Kidney (tissue), 14 donors: Measurements from ENCODE around the gene DIPK1A. TPM values are rescaled to one million over a fixed set of nuclear protein-coding genes. Genes with fewer than 3 reads are reported as not detected.
A peak's percentile ranks its signal among the peaks of the same experiment; 100 is the strongest.

Experiments
- DNase-seq, 5 donors: peaks; one replicate each; pipeline ENCODE4 v3.0.0-alpha.2; 2013 to 2020
- FAIRE-seq: peaks from 2 replicates; lab custom pipeline; 2012; peaks lifted over from hg19 to GRCh38; lab: Jason Lieb, UNC
- H3K27ac ChIP-seq, 2 donors: one replicate each; pipeline ENCODE4 v1.7.0; 2013; ENCODE audit warnings: low read depth in 2 of 2, low read length in 2 of 2, inconsistent platforms in 1 of 2
- H3K27me3 ChIP-seq: one replicate; pipeline ENCODE4 v1.7.1; 2013; ENCODE audit warnings: low read length, inconsistent platforms; ENCODE audit not compliant: control insufficient read depth, insufficient read depth
- H3K36me3 ChIP-seq, 3 donors: one replicate each; pipeline versions ENCODE4 v1.7.0 to v1.7.1; 2013; ENCODE audit warnings: low read length in 3 of 3, control low read depth in 1 of 3, inconsistent platforms in 1 of 3; ENCODE audit not compliant: insufficient read depth in 3 of 3, control insufficient read depth in 2 of 3
- H3K4me1 ChIP-seq, 3 donors: one replicate each; pipeline versions ENCODE4 v1.7.0 to v1.7.1; 2013; ENCODE audit warnings: low read length in 3 of 3, inconsistent platforms in 1 of 3, low read depth in 1 of 3; ENCODE audit not compliant: control insufficient read depth in 2 of 3, insufficient read depth in 2 of 3
- H3K4me3 ChIP-seq, 3 donors: one replicate each; pipeline versions ENCODE4 v1.7.0 to v1.8.1; 2013; ENCODE audit warnings: low read length in 3 of 3, control low read depth in 1 of 3, inconsistent platforms in 1 of 3
- H3K9ac ChIP-seq, 3 donors: one replicate each; pipeline versions ENCODE4 v1.7.0 to v1.7.1; 2013; ENCODE audit warnings: low read length in 3 of 3, control low read depth in 1 of 3, inconsistent platforms in 1 of 3
- H3K9me3 ChIP-seq, 3 donors: one replicate each; pipeline versions ENCODE4 v1.7.0 to v1.7.1; 2013; ENCODE audit warnings: low read length in 3 of 3, control low read depth in 1 of 3, inconsistent platforms in 1 of 3; ENCODE audit not compliant: control insufficient read depth in 2 of 3, insufficient read depth in 1 of 3
- intact Hi-C: fragments of 100-400 bp; cut with DNase I; formaldehyde crosslinking; loops from one replicate; pipeline ENCODE4 v1.11.1; 2022
- polyA plus RNA-seq: library from polyadenylated mRNA; stranded (reverse); fragments of 350-450 nt; fragmentation: Illumina TruSeq; extraction: RNeasy Lipid Tissue Mini Kit (QIAGEN cat#74804); gene quantifications from one replicate; pipeline ENCODE4 v1.2.3, GENCODE V29; 2014; ENCODE audit warnings: low read depth, low replicate concordance; ENCODE audit not compliant: insufficient read depth
- total RNA-seq: library from RNA; stranded (reverse); fragmentation: NEBNext Ultra II Directional; extraction: Animal tissue kit (Norgen Biotek cat#: 25700); gene quantifications from one replicate; pipeline ENCODE4 v1.2.1, GENCODE V29; 2021
- TF ChIP-seq, protein P1 (sequence below): IDR thresholded peaks from 3 replicates; pipeline ENCODE4 v1.5.1; 2012; ENCODE audit warnings: mild to moderate bottlenecking, moderate library complexity, borderline replicate concordance; ENCODE audit not compliant: insufficient read depth; ENCODE audit errors: extremely low read depth
- donor health status: control.
- donor health status: control.
- donor health status: control.
- donor health status: control.
- donor health status: control.
- donor health status: DM: yes; HTN: yes; CAD: no.
- donor health status: Normal renal cell carcinoma (clear cell type).

DIPK1A gene
- total and polyA plus RNA-seq, 2 donors from 2014 or later = 4.0 to 6.1 TPM

DNA sequence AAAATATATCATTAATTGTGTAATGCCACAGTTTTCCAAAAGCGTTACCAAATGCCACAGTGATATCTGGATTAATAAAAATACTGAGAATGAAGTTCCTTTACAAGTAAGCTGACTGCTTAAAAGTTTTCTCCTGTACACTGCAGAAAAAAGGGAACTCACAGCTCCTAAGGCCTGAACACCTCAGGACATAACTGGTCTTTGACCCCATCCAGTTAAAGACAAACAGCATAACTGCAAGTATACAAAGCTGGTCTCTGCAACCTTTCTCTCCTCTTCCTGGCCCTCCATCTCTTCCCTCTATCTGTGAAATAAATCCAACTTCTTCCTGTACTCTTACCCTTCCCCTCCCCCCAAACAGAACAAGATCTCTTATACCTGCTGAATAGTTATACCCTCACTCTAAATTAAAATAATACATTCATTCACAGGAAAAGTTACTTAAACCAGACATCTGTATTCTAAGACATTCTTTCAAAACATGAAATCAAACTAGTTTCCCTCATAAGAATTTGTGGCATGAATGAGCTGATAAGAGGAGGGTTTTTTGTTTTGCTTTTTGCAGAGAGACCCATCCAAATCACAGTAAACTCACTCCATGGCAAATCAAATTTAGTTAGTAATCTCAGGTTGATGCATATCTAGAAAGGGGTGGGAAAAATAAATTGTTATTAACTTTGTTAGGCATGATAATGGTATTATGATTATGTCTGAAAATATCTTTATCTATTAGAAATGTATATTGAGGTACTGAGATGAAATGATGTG is 2.9 kb downstream of the DIPK1A start:
- no peaks in the 10 kb centered on the region for H3K27me3 ChIP-seq
- TF ChIP-seq, protein P1, sequence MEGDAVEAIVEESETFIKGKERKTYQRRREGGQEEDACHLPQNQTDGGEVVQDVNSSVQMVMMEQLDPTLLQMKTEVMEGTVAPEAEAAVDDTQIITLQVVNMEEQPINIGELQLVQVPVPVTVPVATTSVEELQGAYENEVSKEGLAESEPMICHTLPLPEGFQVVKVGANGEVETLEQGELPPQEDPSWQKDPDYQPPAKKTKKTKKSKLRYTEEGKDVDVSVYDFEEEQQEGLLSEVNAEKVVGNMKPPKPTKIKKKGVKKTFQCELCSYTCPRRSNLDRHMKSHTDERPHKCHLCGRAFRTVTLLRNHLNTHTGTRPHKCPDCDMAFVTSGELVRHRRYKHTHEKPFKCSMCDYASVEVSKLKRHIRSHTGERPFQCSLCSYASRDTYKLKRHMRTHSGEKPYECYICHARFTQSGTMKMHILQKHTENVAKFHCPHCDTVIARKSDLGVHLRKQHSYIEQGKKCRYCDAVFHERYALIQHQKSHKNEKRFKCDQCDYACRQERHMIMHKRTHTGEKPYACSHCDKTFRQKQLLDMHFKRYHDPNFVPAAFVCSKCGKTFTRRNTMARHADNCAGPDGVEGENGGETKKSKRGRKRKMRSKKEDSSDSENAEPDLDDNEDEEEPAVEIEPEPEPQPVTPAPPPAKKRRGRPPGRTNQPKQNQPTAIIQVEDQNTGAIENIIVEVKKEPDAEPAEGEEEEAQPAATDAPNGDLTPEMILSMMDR = no peak
- no peaks in the 10 kb centered on the region for H3K36me3 ChIP-seq
- H3K9me3 ChIP-seq = no peaks in the 10 kb centered on the region
- no peak for FAIRE-seq
- peaks cover 0 to 10% (median 10%) of the 10 kb centered on the region in 3 donors for H3K4me1 ChIP-seq
- H3K4me3 ChIP-seq = no peak overlapping the region
- no peak overlapping the region for H3K9ac ChIP-seq
- peak in 1 of 5 donors; percentile 9 for DNase-seq
- no peak overlapping the region for H3K27ac ChIP-seq
- intact Hi-C loops = no loop called here

DNA sequence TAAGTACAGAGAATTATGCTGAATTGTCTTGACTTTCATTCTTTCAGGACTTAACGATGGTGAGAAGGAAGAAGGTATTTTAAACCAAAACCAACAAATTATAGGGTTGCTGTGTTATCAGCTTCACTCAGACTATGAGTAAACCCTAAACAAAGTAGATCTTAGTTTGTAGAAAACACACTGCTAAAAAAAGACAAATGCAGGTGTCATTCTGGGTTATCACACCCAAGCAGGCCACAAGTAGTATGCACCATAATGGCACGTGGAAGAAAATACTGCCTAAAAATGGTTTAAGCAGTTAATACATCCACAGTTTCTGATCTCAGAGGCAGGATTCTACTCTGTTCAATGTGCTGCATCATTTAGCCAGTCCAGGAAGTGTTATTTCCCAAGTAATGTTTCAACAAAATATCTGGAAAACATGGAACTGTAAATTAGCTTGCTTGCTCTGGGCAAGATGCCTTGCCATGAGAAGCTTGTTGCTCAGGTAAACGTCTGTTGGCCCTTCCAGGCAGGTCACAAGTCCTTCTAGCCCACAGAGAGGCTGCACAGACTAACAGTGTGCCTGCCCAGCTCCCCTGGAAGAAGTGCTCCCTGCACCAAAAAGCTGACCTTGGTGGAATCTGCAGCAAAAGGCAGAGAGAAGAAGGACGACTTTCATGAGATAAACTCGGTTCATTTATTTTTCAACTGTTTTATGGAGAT is 4.1 kb downstream of the DIPK1A start:
- no peak overlapping the region for H3K27ac ChIP-seq
- no peak for FAIRE-seq

DNA sequence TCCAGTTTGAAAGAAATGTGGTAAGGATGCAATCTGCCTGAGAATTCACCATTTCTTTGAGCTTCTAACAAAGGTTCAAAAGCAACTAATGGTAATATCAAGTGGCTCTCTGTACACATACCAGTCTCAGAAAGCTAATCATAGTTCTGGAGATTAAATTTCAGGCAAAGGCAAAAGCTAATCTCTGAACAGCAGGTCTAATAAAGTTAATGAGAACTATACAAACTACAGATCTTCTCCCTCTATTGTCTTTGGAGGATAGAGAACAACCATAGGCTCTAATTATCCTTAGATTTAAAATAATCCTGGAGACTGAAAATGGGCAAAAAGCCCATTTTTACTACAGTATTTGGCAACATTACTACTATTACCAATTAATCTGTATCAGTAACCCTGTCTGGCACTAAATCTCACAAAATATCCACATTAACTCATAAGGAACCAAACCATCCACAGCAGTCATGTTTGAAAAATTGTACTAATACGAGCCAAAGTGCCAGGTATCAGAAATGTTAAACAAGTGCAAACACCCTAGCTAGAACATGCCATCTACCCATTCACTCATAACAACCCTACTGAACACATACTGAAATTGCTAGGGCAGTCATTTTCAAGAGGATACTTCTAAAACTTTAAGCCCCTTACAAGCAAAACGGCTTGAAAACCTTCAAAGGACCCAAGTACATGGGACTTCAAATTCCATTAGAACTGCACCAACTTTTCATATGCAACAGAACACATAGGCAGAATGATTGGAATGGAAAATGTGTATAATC is 4.8 kb downstream of the DIPK1A start:
- TF ChIP-seq, protein P1 = no peak
- DNase-seq (no peak), FAIRE-seq (no peak)
- Histone ChIP-seq H3K27me3 (no peaks in the 10 kb centered on the region), H3K9me3 (no peaks in the 10 kb centered on the region), H3K36me3 (no peaks in the 10 kb centered on the region), H3K4me3 (no peak overlapping the region), H3K27ac (no peak overlapping the region), H3K9ac (no peak overlapping the region), H3K4me1 (peaks cover 0 to 10% (median 10%) of the 10 kb centered on the region in 3 donors)
- intact Hi-C loops = no loop called here

More for the DNA sequence above, 4.1 kb downstream of the DIPK1A start:
- Histone ChIP-seq H3K9me3 (no peaks in the 10 kb centered on the region), H3K36me3 (no peaks in the 10 kb centered on the region), H3K4me1 (peaks cover 0 to 10% (median 10%) of the 10 kb centered on the region in 3 donors), H3K27me3 (no peaks in the 10 kb centered on the region), H3K4me3 (no peak overlapping the region), H3K9ac (no peak overlapping the region)
- TF ChIP-seq, protein P1 = no peak
- DNase-seq = no peak
- intact Hi-C loops = no loop called here
